Stomach (tissue), 9 donors: ENCODE measurements around the gene KIF3B. TPM values are rescaled to one million over a fixed set of nuclear protein-coding genes. Genes with fewer than 3 reads are reported as not detected.

Experiments used
- DNase-seq, 2 donors: peaks; one replicate each; pipeline versions ENCODE4 v3.0.0 to v3.0.0-alpha.2; 2013 to 2019
- H3K27ac ChIP-seq, 5 donors: fragments of 200-600 bp in 4 of 5; sonication (generic) in 4 of 5; one replicate each; pipeline ENCODE4 v1.5.1; 2013 to 2019; ENCODE audit warnings: mild to moderate bottlenecking in 1 of 5, moderate library complexity in 1 of 5
- H3K27me3 ChIP-seq, 3 donors: fragments of 200-600 bp; sonication (generic); one replicate each; pipeline ENCODE4 v1.5.1; 2017 to 2019; ENCODE audit warnings: mixed run types in 1 of 3
- H3K36me3 ChIP-seq, 4 donors: fragments of 200-600 bp; sonication (generic); 1 replicate in 3 of 4; 2 replicates in 1 of 4; pipeline ENCODE4 v1.5.1; 2016 to 2019
- H3K4me1 ChIP-seq, 4 donors: fragments of 200-600 bp; sonication (generic); one replicate each; pipeline ENCODE4 v1.5.1; 2016 to 2019
- H3K4me3 ChIP-seq, 4 donors: fragments of 200-600 bp; sonication (generic) in 3 of 4; one replicate each; pipeline ENCODE4 v1.5.1; 2016 to 2019; ENCODE audit warnings: mild to moderate bottlenecking in 1 of 4
- H3K9me3 ChIP-seq, 4 donors: fragments of 200-600 bp; sonication (generic); one replicate each; pipeline ENCODE4 v1.5.1; 2016 to 2019
- CTCF ChIP-seq, 7 experiments: fragments of 450-650 bp in 4 of 7; fragments of 200-600 bp in 3 of 7; sonication (generic) in 3 of 7; IDR thresholded peaks; one replicate each; pipeline ENCODE4 v1.5.1; 2016 to 2019; ENCODE audit warnings: antibody characterized with exemption in 7 of 7, control low read depth in 2 of 7, mild to moderate bottlenecking in 1 of 7
- EP300 ChIP-seq: sonication (generic); formaldehyde crosslinking; IDR thresholded peaks from one replicate; pipeline ENCODE4 v1.6.1; 2017; ENCODE audit warnings: antibody characterized with exemption
- POLR2A ChIP-seq, 4 donors: fragments of 450-650 bp; IDR thresholded peaks; one replicate each; pipeline ENCODE4 v1.6.1; 2016; ENCODE audit warnings: antibody characterized with exemption in 4 of 4, control low read depth in 2 of 4, mild to moderate bottlenecking in 1 of 4, moderate library complexity in 1 of 4
- POLR2AphosphoS5 ChIP-seq, 3 donors: sonication (generic); formaldehyde crosslinking; IDR thresholded peaks; one replicate each; pipeline ENCODE4 v1.6.1; 2016; ENCODE audit warnings: antibody characterized with exemption in 3 of 3
- WGBS, 5 donors: extraction: QIAGEN DNeasy Blood & Tissue Kit in 3 of 5; methylation state at CpG; one replicate each; pipeline versions ENCODE4 v1.1.5 to v1.1.7; 2013 to 2018; 5-methylcytosine and 5-hydroxymethylcytosine counted together
- intact Hi-C: fragments of 100-400 bp; cut with DNase I; formaldehyde crosslinking; loops from one replicate; pipeline ENCODE4 v1.15.1; 2023; ENCODE audit warnings: low total_unique reads
- polyA plus RNA-seq, 3 donors: library from polyadenylated mRNA; stranded (reverse); fragments of 200-250 nt; gene quantifications; one replicate each; pipeline ENCODE4 v1.2.3, GENCODE V29; 2013
- total RNA-seq, 5 donors: library from RNA; depleted of rRNA; stranded (reverse); fragments of >200 nt; gene quantifications; one replicate each; pipeline versions ENCODE4 v1.1.0 to v1.2.3, GENCODE V29; 2014 to 2016
- donor health status: healthy with polysubstance abuse.
- donor health status: Bipolar disorder and iron deficiency.
- donor health status: healthy.

KIF3B gene
- total and polyA plus RNA-seq, 8 donors: 5.3 to 29.1 (median 21.0) TPM

- WGBS, 5 donors: 63 to 80% (median 65%) methylated on average over 15 of the region's 15 CpGs
- intact Hi-C loops: no loop called here
- Histone ChIP-seq H3K27ac (peak overlapping the region; percentile 7 to 67 (median 48)), H3K9me3 (no peaks in the 10 kb centered on the region), H3K36me3 (no peaks in the 10 kb centered on the region), H3K27me3 (no peaks in the 10 kb centered on the region), H3K4me1 (peaks cover 18 to 47% (median 33%) of the 10 kb centered on the region in 4 donors), H3K4me3 (no peak overlapping the region)
- peak; percentile 46 to 87 for DNase-seq
- TF ChIP-seq POLR2AphosphoS5 (IDR thresholded peaks at IDR 0.05) (peak in 1 of 3 donors; percentile 34), POLR2A (IDR thresholded peaks at IDR 0.05) (no peak)
These were observed 12.4 kb downstream of the KIF3B start for GRCh38 chr20:32289661-32290431.

GRCh38 chr20:32291166-32291565, 13.7 kb downstream of the KIF3B start:
- no peaks in the 10 kb centered on the region for H3K36me3 ChIP-seq
- no peak overlapping the region for H3K27ac ChIP-seq
- peaks cover 7 to 37% (median 20%) of the 10 kb centered on the region in 4 donors for H3K4me1 ChIP-seq
- DNase-seq: no peak
- no peaks in the 10 kb centered on the region for H3K9me3 ChIP-seq
- 92 to 97% (median 96%) methylated on average over 1 of the region's 1 CpG for WGBS, 5 donors
- intact Hi-C loops: no loop called here
- H3K4me3 ChIP-seq: no peak overlapping the region
- no peaks in the 10 kb centered on the region for H3K27me3 ChIP-seq
- TF ChIP-seq POLR2AphosphoS5 (IDR thresholded peaks at IDR 0.05) (no peak), POLR2A (IDR thresholded peaks at IDR 0.05) (no peak), CTCF (IDR thresholded peaks at IDR 0.05) (no peak), EP300 (no peak)

GRCh38 chr20:32292548-32292947, 15.1 kb downstream of the KIF3B start:
- intact Hi-C loops: no loop called here
- Histone ChIP-seq H3K4me1 (peaks cover 13 to 38% (median 20%) of the 10 kb centered on the region in 4 donors), H3K27ac (no peak overlapping the region), H3K27me3 (no peaks in the 10 kb centered on the region), H3K4me3 (no peak overlapping the region), H3K36me3 (no peaks in the 10 kb centered on the region), H3K9me3 (no peaks in the 10 kb centered on the region)
- TF ChIP-seq EP300 (no peak), POLR2AphosphoS5 (IDR thresholded peaks at IDR 0.05) (no peak)
- 92 to 99% (median 95%) methylated on average over 8 of the region's 8 CpGs for WGBS, 5 donors
- DNase-seq: no peak

- H3K36me3 ChIP-seq: no peaks in the 10 kb centered on the region
- no peak for DNase-seq
- intact Hi-C loops: no loop called here
- 62 to 88% (median 84%) methylated on average over 4 of the region's 4 CpGs for WGBS, 5 donors
- no peak overlapping the region for H3K27ac ChIP-seq
- H3K27me3 ChIP-seq: no peaks in the 10 kb centered on the region
- peaks cover 16 to 37% (median 26%) of the 10 kb centered on the region in 4 donors for H3K4me1 ChIP-seq
- H3K4me3 ChIP-seq: no peak overlapping the region
- no peaks in the 10 kb centered on the region for H3K9me3 ChIP-seq
- TF ChIP-seq CTCF (IDR thresholded peaks at IDR 0.05) (no peak), EP300 (no peak), POLR2A (IDR thresholded peaks at IDR 0.05) (no peak), POLR2AphosphoS5 (IDR thresholded peaks at IDR 0.05) (no peak)
These were observed 16.6 kb downstream of the KIF3B start for GRCh38 chr20:32294071-32294470.

GRCh38 chr20:32296412-32296811, 19.0 kb downstream of the KIF3B start:
- Histone ChIP-seq H3K36me3 (no peaks in the 10 kb centered on the region), H3K4me3 (no peak overlapping the region), H3K27ac (no peak overlapping the region), H3K27me3 (no peaks in the 10 kb centered on the region), H3K4me1 (peaks cover 11 to 30% (median 20%) of the 10 kb centered on the region in 4 donors), H3K9me3 (no peaks in the 10 kb centered on the region)
- intact Hi-C loops: no loop called here
- DNase-seq: no peak
- TF ChIP-seq POLR2AphosphoS5 (IDR thresholded peaks at IDR 0.05) (no peak), EP300 (no peak), POLR2A (IDR thresholded peaks at IDR 0.05) (no peak), CTCF (IDR thresholded peaks at IDR 0.05) (no peak)
- WGBS, 5 donors: 43 to 61% (median 55%) methylated on average over 6 of the region's 6 CpGs
